Measurements from ENCODE around the gene RAB39B. TPM values are rescaled to one million over a fixed set of nuclear protein-coding genes. Genes with fewer than 3 reads are reported as not detected.

The RAB39B gene
- total and polyA plus RNA-seq, 10 of the 15 experiments (the other 5 are each of a cell fraction or from before 2014, with no cell fraction given): 1.6 to 8.6 (median 6.7) TPM

GRCh38 chrX:155251391-155251790 lies 12.9 kb downstream of the RAB39B start:
- Histone ChIP-seq H3K27ac (ENCODE audit: control insufficient read depth, insufficient read depth) (no peak overlapping the region), H3K36me3 (ENCODE audit: control insufficient read depth in 2 of 2, insufficient read depth in 2 of 2, low read length in 1 of 2) (no peaks in the 10 kb centered on the region), H3K4me3 (no peak overlapping the region), H3K27me3 (replicated peaks in 1 of 2; ENCODE audit: control insufficient read depth in 2 of 2, insufficient read depth in 2 of 2, low read length in 1 of 2) (no peaks in the 10 kb centered on the region), H2AFZ (ENCODE audit: control insufficient read depth, low read depth, low read length) (no peak overlapping the region), H4K20me1 (ENCODE audit: control insufficient read depth, insufficient read depth) (no peaks in the 10 kb centered on the region), H3K4me1 (ENCODE audit: control insufficient read depth, insufficient read depth, low read length) (no peaks in the 10 kb centered on the region), H3K79me2 (ENCODE audit: control insufficient read depth, insufficient read depth, low read length) (no peaks in the 10 kb centered on the region), H3K9ac (ENCODE audit: control insufficient read depth, insufficient read depth, low read length) (no peak overlapping the region), H3K9me3 (replicated peaks; ENCODE audit: control insufficient read depth, insufficient read depth, low read length) (no peaks in the 10 kb centered on the region), H3K4me2 (ENCODE audit: control insufficient read depth, insufficient read depth) (no peak overlapping the region)
- BruUV-seq (replicated peaks): no TSS peak
- DNase-seq (ENCODE audit: low read depth, low spot score) (no peak), ATAC-seq (no peak), FAIRE-seq (no peak)
- TF ChIP-seq TCF3 (IDR thresholded peaks at IDR 0.05; ENCODE audit: borderline replicate concordance, insufficient read depth, low read depth, low read length): no peak
- no peak for TF ChIP-seq TBL1XR1 (IDR thresholded peaks at IDR 0.05; ENCODE audit: low read depth, low read length)
- no peak for TF ChIP-seq ZNF207 (IDR thresholded peaks at IDR 0.05; ENCODE audit: borderline replicate concordance)
- TF ChIP-seq KLF5 (IDR thresholded peaks at IDR 0.05; ENCODE audit: partially characterized antibody): no peak
- TF ChIP-seq TAF1 (IDR thresholded peaks at IDR 0.05; ENCODE audit: borderline replicate concordance, low read depth, low read length): no peak
- no peak for TF ChIP-seq MXI1 (IDR thresholded peaks at IDR 0.05; ENCODE audit: low read depth, low read length)
- TF ChIP-seq PAX8 (IDR thresholded peaks at IDR 0.05): no peak
- no peak for TF ChIP-seq EGR1 (IDR thresholded peaks at IDR 0.05; ENCODE audit: borderline replicate concordance in 1 of 2, low read depth in 2 of 2, low read length in 2 of 2)
- TF ChIP-seq IKZF2 (IDR thresholded peaks at IDR 0.05): no peak
- no peak for TF ChIP-seq TCF7 (IDR thresholded peaks at IDR 0.05; ENCODE audit: borderline replicate concordance)
- TF ChIP-seq HDAC2 (IDR thresholded peaks at IDR 0.05): no peak
- TF ChIP-seq JUND (IDR thresholded peaks at IDR 0.05; ENCODE audit: low read depth, low read length): no peak
- TF ChIP-seq NR2F1 (conservative IDR thresholded peaks at IDR 0.05): no peak
- no peak for TF ChIP-seq SRF (IDR thresholded peaks at IDR 0.05; ENCODE audit: low read depth in 2 of 2, low read length in 2 of 2)
- TF ChIP-seq ZNF687 (IDR thresholded peaks at IDR 0.05): no peak
- no peak for TF ChIP-seq RCOR1 (conservative IDR thresholded peaks at IDR 0.05; ENCODE audit: low read depth, low read length)
- no peak for TF ChIP-seq ZNF384 (IDR thresholded peaks at IDR 0.05; ENCODE audit: borderline replicate concordance, low read depth, low read length)
- TF ChIP-seq CTCF (IDR thresholded peaks at IDR 0.05 in 2 of 3, conservative IDR thresholded peaks at IDR 0.05 in 1 of 3; ENCODE audit: control insufficient read depth in 2 of 3, extremely low read depth in 1 of 3, insufficient read depth in 1 of 3, low read depth in 3 of 3, low read length in 3 of 3): no peak
- no peak for TF ChIP-seq CBFB (IDR thresholded peaks at IDR 0.05; ENCODE audit: low read depth)
- in situ Hi-C loops (cut with MboI) (no loop called here), intact Hi-C loops (cut with micrococcal nuclease; ENCODE audit: unreplicated experiment) (no loop called here)
- RAD21 ChIA-PET (ENCODE audit: unreplicated experiment): no interaction called here
- POLR2A ChIA-PET: no interaction called here
- CTCF ChIA-PET: no interaction called here
- WGBS (ENCODE audit: insufficient coverage, insufficient replicate concordance, low lambda C conversion rate, missing lambda C conversion rate): 44% methylated on average over 1 of the region's 1 CpG
- SMC1A ChIA-PET (ENCODE audit: uncharacterized antibody, unreplicated experiment): no interaction called here

All from GM12878 (cell line).